PC-3 (cell line): ENCODE data around the gene MRPL43. TPM values are rescaled to one million over a fixed set of nuclear protein-coding genes. Genes with fewer than 3 reads are reported as not detected.
A peak's percentile ranks its signal among the peaks of the same experiment; 100 is the strongest.

Experiments used
- ATAC-seq: fragments of 200-7000 bp; cut with Tn5 transposase; 2 replicates; pipeline ENCODE4 v1.9.1; 2020; ENCODE audit warnings: mild to moderate bottlenecking, moderate library complexity
- BruUV-seq: library from RNA; stranded (reverse); fragments of 400-500 nt; replicated peaks from 2 replicates; lab custom pipeline; 2021; lab: Mats Ljungman, UMichigan
- CTCF ChIA-PET: fragments of 300-600 bp; sonication (Branson Sonifier 250); formaldehyde crosslinking; loops from one replicate; lab custom pipeline; 2022; ENCODE audit warnings: antibody characterized with exemption; lab: Charles Lee
- POLR2A ChIA-PET: fragments of 300-600 bp; sonication (Branson Sonifier 250); formaldehyde crosslinking; loops from one replicate; lab custom pipeline; 2022; ENCODE audit warnings: antibody characterized with exemption; ENCODE audit not compliant: unreplicated experiment; lab: Charles Lee
- DNase-seq: peaks from one replicate; pipeline ENCODE4 v3.0.0-alpha.2; 2015
- H2AFZ ChIP-seq: fragments of 300-600 bp; sonication (generic); 2 replicates; pipeline ENCODE4 v1.6.0; 2016; ENCODE audit warnings: antibody characterized with exemption, low read length
- H3F3A ChIP-seq: fragments of 300-600 bp; sonication (generic); one replicate; pipeline ENCODE4 v1.6.0; 2017; ENCODE audit warnings: antibody characterized with exemption, low read length, control low read depth, mild to moderate bottlenecking; ENCODE audit not compliant: unreplicated experiment
- H3K27ac ChIP-seq: fragments of 300-600 bp; sonication (generic); 2 replicates; pipeline ENCODE4 v1.5.1; 2016; ENCODE audit warnings: mild to moderate bottlenecking, low read length
- H3K27me3 ChIP-seq: fragments of 300-600 bp; sonication (generic); 2 replicates; pipeline ENCODE4 v1.6.1; 2016; ENCODE audit warnings: low read length, mixed read lengths
- H3K36me3 ChIP-seq: fragments of 300-600 bp; sonication (generic); 2 replicates; pipeline ENCODE4 v1.6.1; 2016; ENCODE audit warnings: low read depth, mixed run types, low read length, mixed read lengths
- H3K4me1 ChIP-seq: fragments of 300-600 bp; sonication (generic); 2 replicates; pipeline ENCODE4 v1.5.1; 2016; ENCODE audit warnings: low read length; ENCODE audit not compliant: insufficient read depth
- H3K4me2 ChIP-seq: fragments of 300-600 bp; sonication (generic); 2 replicates; pipeline ENCODE4 v1.6.0; 2016; ENCODE audit warnings: low read length
- H3K4me3 ChIP-seq: fragments of 300-600 bp; sonication (generic); 2 replicates; pipeline ENCODE4 v1.5.1; 2016; ENCODE audit warnings: mild to moderate bottlenecking, low read length, mixed read lengths
- H3K79me2 ChIP-seq: fragments of 300-600 bp; sonication (generic); 2 replicates; pipeline ENCODE4 v1.6.1; 2017; ENCODE audit warnings: low read length, mixed read lengths
- H3K9ac ChIP-seq: fragments of 300-600 bp; sonication (generic); 2 replicates; pipeline ENCODE4 v1.6.0; 2016; ENCODE audit warnings: mild to moderate bottlenecking, low read length
- H3K9me2 ChIP-seq: fragments of 300-600 bp; sonication (generic); replicated peaks from 2 replicates; pipeline ENCODE4 v1.6.1; 2016; ENCODE audit warnings: mixed run types, low read length, mixed read lengths
- H3K9me3 ChIP-seq: fragments of 300-600 bp; sonication (generic); 2 replicates; pipeline ENCODE4 v1.6.1; 2016; ENCODE audit warnings: low read length, mixed read lengths
- H4K20me1 ChIP-seq: fragments of 300-600 bp; sonication (generic); 2 replicates; pipeline ENCODE4 v1.6.1; 2016; ENCODE audit warnings: low read length, mixed read lengths
- EZH2 ChIP-seq: fragments of 300-600 bp; sonication (generic); IDR thresholded peaks from one replicate; pipeline ENCODE4 v1.6.1; 2017; ENCODE audit warnings: antibody characterized with exemption, mild to moderate bottlenecking, low read length; ENCODE audit not compliant: unreplicated experiment
- EZH2phosphoT487 ChIP-seq: fragments of 300-600 bp; sonication (generic); IDR thresholded peaks from 2 replicates; pipeline ENCODE4 v1.6.1; 2018; ENCODE audit warnings: mild to moderate bottlenecking, antibody characterized with exemption, low read length, borderline replicate concordance
- intact Hi-C: fragments of 100-400 bp; cut with micrococcal nuclease; formaldehyde crosslinking; loops from 2 replicates; pipeline ENCODE4 v1.9.0; 2023
- total RNA-seq: library from RNA; depleted of rRNA; stranded (reverse); fragments of >200 nt; gene quantifications from 2 replicates; pipeline ENCODE4 v1.2.3, GENCODE V29; 2014
- TF ChIP-seq, protein P1 (sequence below): fragments of 300-600 bp; sonication (generic); conservative IDR thresholded peaks from 2 replicates; pipeline ENCODE4 v1.5.1; 2017; ENCODE audit warnings: antibody characterized with exemption, low read depth, mild to moderate bottlenecking, low read length

MRPL43 gene
- total RNA-seq, 1 experiment from 2014 or later, result 81.0 TPM

DNA sequence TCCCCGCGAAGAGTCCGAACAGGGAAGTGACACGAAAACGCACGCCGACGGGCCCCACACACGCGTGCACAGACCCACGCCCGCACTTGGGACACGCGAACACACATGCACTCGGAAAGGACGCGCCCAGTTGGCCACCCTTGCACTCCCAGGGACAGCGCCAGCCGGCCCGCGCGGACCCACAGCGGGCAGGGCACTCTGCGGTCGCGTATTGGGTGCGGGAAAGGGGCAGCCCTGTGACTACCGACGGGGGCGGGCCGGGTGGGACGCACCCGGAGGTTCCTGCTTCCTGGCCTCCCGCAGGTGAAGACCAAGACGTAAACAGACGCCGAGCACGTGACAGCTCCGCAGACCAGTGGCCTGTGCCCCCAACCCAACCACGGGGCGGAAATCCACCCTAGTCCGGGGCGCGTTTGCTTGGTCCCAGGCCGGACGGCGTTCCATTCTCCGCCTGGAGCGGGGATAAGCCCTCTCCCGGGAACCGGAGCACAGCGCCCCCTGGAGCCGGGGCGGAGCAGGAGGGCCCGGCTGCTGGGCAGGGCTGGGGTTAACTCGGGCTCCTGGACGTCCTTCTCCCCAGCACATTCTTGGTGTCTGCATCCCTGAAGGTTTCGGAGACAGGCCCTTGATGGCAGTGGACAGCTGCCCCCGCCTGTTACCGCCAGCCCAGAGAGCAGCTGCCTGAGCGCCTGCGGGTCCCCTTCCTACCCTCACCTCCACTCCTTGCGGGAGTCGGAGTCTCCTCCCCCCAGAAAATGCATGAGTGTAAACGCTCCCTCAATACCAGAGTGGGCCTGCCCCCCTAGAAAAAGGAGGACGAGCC, 10.3 kb upstream of the MRPL43 start:
- H3K4me1 ChIP-seq, result peaks cover 36% of the 10 kb centered on the region

DNA sequence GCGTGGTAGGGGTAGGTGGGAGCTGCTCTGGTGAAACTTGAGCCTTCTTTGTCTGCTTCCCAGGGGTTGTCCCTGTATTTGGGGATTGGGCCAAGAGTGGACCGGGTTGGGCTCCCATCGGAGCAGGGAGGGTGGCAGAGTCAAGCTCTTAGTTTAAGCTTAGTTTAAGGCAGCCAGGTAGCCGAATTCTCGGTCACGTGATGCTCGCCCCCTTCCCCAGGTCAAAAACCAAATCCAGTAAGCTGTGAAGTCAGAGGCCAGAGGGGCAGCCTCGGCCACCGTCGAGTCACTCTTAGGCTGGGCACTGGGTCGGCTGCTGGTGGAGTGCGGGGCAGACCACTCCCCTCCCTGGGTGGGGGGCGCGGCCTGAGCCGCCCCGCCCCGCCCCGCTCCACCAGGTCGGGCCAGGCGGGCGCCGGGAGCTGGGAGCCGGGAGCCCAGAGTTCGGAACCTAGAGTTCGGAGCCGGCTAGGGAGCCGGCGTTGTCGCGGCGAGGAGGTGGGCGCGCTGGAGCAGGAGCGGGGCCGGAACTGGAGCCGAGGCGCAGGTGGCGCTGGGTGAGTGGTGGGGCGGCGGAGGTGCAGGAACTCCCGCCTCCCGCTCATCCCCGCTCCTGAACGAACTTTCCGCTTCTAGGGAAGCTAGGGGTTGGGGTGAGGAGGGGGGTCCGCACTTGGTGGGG, 9.5 kb upstream of the MRPL43 start:
- Histone ChIP-seq H3K9me3 (no peaks in the 10 kb centered on the region), H3K4me3 (peak overlapping the region; percentile 88), H3K9me2 (no peaks in the 10 kb centered on the region), H4K20me1 (no peaks in the 10 kb centered on the region), H3K9ac (peak overlapping the region; percentile 95), H3K36me3 (no peaks in the 10 kb centered on the region; the same call in 1 of the 2 replicates), H3K27me3 (no peaks in the 10 kb centered on the region), H3F3A (no peaks in the 10 kb centered on the region), H2AFZ (peak overlapping the region; percentile 91), H3K79me2 (peaks cover 33% of the 10 kb centered on the region), H3K27ac (peak overlapping the region; percentile 76), H3K4me2 (peak overlapping the region; percentile 99), H3K4me1 (peaks cover 35% of the 10 kb centered on the region)
- ChIA-PET POLR2A (no interaction called here), CTCF (interaction anchor here (0.6 kb wide), 1 partner anchor 242 kb away, joined by 4 read pairs; no protein-coding TSS in a partner anchor)
- DNase-seq (peak; percentile 28), ATAC-seq (peak; percentile 11)
- intact Hi-C loops, result no loop called here
- no peak for TF ChIP-seq EZH2phosphoT487
- TF ChIP-seq, protein P1, sequence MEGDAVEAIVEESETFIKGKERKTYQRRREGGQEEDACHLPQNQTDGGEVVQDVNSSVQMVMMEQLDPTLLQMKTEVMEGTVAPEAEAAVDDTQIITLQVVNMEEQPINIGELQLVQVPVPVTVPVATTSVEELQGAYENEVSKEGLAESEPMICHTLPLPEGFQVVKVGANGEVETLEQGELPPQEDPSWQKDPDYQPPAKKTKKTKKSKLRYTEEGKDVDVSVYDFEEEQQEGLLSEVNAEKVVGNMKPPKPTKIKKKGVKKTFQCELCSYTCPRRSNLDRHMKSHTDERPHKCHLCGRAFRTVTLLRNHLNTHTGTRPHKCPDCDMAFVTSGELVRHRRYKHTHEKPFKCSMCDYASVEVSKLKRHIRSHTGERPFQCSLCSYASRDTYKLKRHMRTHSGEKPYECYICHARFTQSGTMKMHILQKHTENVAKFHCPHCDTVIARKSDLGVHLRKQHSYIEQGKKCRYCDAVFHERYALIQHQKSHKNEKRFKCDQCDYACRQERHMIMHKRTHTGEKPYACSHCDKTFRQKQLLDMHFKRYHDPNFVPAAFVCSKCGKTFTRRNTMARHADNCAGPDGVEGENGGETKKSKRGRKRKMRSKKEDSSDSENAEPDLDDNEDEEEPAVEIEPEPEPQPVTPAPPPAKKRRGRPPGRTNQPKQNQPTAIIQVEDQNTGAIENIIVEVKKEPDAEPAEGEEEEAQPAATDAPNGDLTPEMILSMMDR, result no peak
- no peak for TF ChIP-seq EZH2
- BruUV-seq, result no TSS peak

More for the DNA sequence above, 10.3 kb upstream of the MRPL43 start:
- Histone ChIP-seq H3K27me3 (no peaks in the 10 kb centered on the region), H4K20me1 (no peaks in the 10 kb centered on the region), H3F3A (no peaks in the 10 kb centered on the region), H3K9ac (peak overlapping the region; percentile 95), H3K9me3 (no peaks in the 10 kb centered on the region), H3K79me2 (peaks cover 38% of the 10 kb centered on the region), H2AFZ (peak overlapping the region; percentile 91), H3K27ac (peak overlapping the region; percentile 76), H3K9me2 (no peaks in the 10 kb centered on the region), H3K4me2 (peak overlapping the region; percentile 99), H3K4me3 (peak overlapping the region; percentile 88), H3K36me3 (no peaks in the 10 kb centered on the region; the same call in 1 of the 2 replicates)
- peak; percentile 75 for DNase-seq
- TF ChIP-seq, protein P1, result peak; percentile 78
- no peak for TF ChIP-seq EZH2
- POLR2A ChIA-PET, result no interaction called here
- no TSS peak for BruUV-seq
- CTCF ChIA-PET, result interaction anchor here (0.7 to 1.5 kb wide), 3 partner anchors 14 to 56 kb away, joined by 4 to 16 read pairs (median 15); no protein-coding TSS in a partner anchor
- intact Hi-C loops, result loop anchor here (1.0 kb wide), 1 partner anchor 16 kb away; no protein-coding TSS in a partner anchor
- peak; percentile 47 for ATAC-seq
